NCI-H128 (cell line): Measurements from ENCODE around the gene BAK1.

ENCODE experiments used
- DNase-seq: peaks from one replicate; lab custom pipeline; 2025; ENCODE audit not compliant: unreplicated experiment; lab: John Stamatoyannopoulos, UW

BAK1 gene

DNA sequence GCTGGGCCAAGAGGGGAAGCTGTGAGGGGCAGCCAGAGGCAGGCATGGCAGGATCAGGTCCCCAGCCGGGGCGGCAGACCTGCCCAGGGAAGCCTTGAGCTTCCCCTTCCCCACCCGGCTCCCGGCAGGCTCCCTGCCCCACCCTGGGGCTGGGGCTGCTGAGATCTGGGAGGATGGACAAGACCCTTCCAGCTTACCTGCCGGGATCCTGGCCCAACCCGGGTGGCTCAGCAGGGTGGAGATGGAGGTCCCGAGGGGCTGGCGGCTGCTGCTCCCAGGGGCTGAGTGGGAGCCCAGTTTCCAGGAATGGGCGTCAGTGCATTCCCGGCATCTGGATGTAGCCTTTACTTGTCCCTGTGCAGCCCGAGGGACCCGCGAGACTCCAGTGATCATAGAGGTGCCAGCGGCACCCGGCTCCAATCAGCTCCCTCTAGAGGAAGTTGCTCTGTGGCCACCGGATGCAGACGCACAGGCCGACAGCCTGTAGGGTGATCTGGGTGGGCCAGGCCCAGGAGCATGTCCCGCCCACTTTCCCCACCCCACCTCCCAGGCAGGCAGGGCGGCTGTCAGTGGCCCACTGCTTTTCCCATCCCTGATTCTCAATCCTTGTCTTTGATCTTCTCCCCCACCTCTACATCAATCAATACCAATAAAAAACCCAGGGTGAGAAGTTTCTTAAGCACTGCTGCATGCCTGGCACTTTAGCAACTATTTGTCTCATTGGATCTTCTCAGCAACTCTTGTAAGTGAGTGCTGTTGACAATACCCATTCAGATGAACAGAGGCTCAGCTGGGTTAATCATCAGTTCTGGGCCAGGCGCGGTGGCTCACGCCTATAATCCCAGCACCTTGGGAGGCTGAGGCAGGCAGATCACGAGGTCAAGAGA lies at the start of gene BAK1:
BAK1 (minus strand) TSS at position 449 of the 887 bp plus-strand sequence. CDS start 2,672 bp downstream, outside the sequence.
- DNase-seq, result peak; percentile 74

DNA sequence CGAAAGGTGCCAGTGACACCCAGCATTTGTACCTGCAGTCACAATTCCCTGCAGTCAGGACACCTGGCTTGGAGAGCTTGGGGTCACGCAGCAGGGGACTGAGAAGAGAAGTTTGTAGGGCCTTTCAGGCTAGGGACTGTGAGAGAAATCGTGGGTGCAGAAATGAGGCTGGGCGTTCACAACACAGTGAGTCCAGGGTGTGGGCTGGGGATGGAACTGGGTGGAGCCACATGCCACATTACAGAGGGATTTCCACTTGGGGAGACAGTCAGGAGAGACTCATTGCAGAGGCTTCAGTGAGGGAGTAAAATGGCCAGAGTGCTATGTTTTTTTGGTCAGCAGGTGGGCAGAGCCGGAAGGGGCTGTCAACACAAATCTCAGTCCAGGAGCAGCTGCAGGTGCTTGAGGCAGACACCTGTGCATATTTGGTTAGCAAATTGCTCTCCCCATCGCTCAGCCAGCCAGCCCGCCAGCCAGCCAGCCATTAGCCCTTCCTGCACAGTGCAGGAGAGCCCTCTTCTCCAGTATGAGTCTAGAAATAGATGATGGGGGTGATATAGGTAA lies 48.4 kb upstream of the BAK1 start:
- peak; percentile 54 for DNase-seq

DNA sequence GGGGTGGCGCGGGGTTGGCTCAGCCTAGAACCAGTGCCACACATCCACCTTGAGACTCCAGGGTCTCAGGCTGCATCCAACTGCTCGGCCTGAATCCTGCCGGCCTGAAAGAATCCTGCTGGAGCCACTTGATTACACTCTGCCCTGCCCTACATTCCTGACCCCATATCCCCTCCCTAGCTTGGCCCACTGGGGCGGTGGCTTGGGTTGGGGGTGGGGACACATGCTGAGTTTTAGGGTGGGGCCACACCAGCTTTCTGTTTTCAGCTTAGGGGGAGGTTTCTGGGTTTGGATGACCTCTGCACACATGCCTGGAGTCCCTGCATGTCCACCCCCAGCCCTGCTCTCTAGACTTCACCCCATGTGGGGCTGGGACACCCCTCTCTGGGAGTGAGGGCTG lies 47.8 kb upstream of the BAK1 start:
- DNase-seq, result no peak

DNA sequence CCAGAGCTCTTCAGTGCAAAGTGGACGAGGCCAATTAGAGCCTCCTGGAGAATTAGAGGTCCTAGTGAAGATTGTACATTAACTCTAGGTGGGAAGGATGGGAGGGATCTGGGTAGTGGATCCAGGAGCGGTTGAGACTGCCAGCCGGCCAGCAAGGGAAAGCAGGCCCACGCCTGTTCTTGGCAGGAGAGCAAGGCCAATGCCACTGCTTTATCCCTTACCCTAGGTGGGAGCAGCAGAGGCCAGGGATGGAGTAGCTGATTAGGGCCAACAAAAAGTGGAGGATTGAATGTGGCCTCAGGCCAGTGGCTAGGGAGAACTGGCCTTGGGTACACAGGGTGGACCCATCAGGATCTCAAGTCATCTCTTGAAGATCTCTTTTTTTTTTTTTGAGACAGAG lies 44.8 kb upstream of the BAK1 start:
- no peak for DNase-seq

DNA sequence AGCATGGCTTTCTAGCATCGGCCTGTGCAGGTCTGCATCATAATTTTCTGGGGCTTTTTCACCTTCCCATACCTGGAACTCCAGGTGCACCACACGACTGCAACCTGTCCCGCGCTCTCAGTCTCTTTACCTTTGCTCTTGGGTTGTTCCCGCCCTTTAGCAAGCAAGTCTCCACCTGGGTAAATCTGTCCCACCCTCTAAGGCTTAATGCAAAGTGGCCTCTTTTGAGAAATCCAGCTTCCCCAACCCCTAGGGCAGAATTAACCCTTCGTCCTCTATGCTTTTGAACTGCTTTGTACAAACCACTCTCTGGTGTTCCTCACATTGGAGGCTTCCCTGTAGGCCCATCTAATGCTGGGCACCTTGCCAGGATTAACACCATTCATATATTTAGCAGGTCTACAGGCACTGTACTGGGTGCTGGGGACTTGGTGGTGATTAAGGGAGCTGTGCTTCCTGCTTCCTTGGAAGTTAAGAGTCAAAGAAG lies 43.9 kb upstream of the BAK1 start:
- no peak for DNase-seq

DNA sequence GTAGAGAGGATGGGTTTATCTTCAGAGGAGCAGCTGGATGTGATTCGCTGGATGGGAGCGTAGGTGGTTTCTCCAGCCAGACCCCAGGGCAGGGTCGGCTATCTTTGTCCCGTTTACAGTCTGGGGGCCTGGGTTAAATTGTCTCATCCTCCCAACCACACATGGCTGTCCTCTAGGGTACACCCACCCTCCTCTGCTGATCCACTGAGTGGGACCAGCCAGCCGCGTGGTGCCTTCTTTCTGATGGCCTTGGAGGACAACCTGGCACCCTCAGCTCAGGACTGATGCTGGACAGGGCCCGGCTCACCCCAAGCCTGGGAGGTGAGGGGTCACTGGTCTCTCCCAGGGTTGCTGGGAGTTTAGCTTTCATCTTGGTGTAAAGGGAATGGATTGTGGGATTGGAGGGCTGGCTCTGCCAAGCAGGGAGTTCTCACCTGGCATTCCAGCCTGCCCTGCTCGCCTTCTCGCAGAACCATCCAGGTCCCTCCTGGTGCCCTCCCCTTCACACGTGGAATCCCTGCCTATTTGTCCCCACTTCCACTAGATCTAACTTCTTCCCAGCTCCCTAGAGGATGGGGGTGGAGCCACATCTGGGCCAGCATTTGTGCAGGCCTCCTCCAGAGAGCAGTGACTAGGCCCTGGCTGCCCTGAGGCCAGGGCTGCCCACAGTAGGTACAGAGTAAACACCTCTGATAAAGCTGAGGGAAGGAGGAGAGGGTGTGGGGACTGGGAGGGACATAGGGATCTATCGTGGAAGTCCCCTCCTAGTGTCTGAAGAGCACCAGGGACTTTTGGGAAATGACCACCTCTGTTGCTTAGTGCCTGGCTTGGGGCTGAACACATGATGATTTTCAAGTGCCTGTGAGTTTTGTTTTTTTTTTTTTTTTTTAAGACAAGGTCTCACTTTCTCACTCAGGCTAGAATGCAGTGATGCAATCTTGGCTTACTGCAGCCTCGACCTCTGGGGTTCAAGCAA lies 42.7 kb upstream of the BAK1 start:
- DNase-seq, result no peak

DNA sequence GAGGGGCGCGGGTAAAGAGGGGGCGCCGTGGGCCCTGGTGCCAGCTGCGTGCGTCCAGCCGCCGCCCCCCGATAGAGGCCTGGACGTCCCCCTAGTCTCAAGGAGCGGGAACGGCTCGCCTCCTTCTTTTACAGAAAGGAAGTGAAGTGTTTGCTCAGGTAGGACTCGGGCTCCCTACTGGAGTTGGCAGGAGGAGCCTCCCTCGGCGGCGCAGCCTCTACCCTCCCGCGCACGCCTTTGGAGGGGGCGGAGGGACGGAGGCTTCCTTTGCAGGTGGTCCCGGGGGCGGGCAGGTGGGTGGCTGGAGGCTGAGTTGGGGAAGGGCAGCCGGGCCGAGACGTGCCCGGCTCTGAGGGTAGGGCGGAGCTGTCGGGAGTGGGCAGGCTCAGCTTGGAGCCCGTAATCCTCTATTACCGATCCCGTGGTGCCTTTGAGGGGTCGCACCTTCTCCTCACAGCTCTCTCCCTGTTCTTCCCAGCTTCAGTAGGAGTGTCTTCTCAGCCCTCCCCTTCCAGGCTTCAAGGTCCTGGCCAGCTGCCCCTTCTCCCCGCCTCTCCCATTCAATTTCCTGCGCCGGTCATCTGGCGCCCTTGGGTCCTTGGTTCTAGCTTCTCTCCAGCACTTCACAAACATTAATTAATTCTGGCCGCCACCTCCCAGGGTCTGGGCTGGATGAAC lies 41.8 kb upstream of the BAK1 start:
- DNase-seq, result no peak

DNA sequence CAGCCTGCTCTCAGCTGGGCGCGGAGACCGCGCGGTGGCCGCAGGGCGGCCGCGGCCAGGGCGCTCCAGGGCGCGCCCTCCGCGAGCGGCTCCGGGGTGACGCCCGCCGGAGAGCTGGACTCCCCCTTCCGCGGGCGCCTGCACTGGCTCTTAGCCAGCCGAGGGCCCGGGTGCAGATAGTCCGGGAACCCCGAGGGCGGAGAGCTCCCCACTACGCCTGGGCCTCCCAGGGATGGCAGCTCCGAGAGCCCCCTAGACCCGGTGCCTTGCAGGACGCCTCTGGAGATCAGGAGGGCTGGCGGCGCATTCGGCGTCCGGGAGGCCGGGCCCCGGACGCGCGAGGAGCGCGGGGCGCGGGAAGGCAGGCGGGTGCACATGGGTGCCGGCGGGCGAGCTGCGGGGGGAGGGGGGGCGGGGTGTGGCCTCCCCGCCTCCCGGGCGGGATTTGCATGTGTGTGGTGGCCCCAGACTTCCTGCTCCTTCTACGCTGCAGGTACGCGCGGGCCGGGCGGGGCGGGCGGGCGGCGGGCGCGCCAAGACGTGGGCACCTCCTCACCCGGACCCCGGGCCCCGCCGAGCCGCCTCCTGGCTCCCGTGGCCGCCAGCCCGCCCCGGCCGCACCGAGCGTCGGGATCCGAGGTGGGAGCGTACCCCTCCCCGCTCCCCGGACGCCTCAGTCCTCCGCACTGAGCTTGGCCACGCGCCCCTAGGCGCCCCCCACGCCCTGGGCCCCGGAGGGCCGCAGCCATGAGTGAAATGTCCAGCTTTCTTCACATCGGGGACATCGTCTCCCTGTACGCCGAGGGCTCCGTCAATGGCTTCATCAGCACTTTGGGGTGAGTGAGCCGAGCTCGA lies 41.0 kb upstream of the BAK1 start, which contains the start of gene ITPR3:
ITPR3 (plus strand) TSS at position 467 of the 855 bp plus-strand sequence; CDS start at position 748, 281 bp downstream.
- no peak for DNase-seq

DNA sequence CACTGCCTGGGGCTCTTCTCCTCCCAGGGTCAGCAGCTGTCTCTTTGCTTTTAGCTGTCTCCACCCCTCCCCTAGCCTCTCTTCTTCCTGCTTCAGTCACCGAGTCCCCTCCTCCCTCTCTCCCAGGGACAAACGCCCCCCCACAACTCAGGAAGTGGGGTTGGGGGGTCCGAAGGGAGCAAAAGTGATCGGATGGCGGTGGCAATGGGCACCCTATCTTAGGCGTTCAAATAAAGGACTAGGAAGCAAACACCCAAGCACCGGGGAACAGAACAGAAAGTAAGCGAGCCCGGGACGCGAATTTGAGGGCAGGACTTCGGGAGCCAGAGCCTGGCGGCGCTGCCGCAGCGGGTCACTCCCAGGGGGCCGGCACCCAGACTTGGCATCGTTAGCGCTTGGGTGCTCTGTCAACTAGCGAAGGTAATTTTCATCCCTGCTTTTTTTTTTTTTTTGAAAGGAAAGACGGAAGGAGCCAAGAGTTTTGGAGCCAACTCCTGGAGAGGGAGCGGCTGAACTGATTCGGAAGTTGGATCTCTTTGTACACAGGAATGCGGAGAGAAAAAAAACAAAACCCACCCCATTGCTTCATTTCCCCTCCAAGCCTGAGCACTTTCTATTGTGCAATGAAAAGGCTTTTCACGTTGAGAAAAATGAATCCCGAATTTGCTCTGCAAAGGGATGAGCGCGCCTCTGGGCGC lies 40.2 kb upstream of the BAK1 start:
- no peak for DNase-seq

DNA sequence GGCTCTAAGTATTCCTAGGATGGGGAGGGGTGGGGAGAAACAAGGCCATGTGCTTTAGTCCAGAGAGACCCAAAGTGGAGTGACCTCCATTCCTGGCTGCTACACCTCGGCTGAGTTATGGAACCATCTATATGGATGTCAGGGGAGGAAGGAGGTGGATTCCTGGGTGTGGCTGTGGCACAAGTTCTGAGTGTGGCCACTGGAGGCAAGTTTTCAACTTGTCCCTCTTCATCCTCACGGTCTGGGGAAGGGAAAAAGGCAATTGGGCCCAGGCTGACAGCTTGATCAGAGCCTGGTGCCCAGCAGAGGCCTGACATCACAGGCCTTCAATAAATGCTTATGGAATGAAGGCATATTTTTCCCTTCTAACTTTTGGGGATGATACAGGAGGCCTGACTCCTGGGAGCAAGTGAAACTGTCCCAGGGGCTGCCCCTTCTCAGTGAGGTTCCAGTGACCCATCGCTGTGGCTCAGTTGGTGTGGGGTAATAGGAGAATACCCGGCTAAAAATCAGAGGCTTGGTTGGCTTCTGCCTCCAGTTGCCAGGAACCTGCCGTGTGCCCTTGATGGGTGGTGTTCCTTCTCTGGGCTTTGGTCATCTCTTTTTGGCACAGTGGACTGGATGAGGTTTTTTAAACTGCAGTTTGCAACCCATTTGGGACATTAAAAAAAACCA lies 39.2 kb upstream of the BAK1 start:
- no peak for DNase-seq

DNA sequence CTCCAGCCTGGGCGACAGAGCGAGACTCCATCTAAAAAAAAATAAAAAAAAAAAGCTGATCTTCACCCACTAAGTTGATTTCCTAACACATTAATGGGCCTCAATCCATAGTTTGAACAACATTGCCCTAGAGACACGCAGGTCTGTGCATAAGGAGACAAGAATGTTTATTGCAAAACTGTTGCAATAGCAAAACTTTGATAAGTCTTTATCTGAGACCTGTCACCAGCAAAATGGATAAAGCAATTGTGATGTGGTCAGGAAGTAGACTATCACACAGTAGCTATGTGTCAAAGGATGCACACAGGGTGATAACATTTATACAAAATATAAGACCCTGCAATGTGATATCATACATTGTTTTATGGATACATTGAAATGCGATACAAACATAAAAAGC lies 36.8 kb upstream of the BAK1 start:
- no peak for DNase-seq

DNA sequence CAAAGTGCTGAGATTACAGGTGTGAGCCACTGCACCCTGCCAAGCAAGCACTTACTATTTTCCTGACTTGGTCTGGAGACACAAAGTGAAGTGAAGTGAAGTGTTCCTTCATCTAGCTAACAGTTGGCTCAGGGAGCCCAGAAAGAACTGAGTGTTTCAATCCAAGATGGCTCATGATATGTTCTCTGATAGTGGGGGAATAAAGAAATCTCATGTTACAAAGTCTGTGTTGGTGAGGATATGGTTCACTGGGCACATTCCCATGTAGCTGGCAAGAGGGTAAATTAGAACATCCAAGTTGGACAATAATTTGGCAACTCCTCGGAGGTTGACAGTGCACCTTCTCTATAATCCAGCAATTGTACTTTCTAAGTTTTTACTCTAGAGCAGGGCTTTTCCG lies 36.0 kb upstream of the BAK1 start:
- DNase-seq, result no peak

DNA sequence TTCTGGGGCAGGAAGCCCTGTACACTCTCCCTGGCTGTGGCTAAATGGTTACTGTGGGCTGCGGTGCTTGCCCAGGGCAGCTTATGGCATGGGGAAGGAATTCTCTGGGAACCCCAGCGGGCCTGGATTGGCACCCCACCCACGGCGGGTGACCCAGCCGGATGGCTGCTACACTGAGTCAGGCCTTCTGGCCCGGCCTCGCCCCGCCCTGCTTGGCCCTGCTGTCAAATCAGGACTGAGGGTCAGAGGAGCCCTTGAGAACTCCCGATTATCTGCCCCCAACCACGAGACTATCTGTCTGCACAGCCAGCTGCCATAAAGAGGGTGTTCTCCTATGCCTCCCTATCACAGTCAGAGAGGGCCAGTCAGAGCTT lies 33.7 kb upstream of the BAK1 start:
- DNase-seq, result no peak

DNA sequence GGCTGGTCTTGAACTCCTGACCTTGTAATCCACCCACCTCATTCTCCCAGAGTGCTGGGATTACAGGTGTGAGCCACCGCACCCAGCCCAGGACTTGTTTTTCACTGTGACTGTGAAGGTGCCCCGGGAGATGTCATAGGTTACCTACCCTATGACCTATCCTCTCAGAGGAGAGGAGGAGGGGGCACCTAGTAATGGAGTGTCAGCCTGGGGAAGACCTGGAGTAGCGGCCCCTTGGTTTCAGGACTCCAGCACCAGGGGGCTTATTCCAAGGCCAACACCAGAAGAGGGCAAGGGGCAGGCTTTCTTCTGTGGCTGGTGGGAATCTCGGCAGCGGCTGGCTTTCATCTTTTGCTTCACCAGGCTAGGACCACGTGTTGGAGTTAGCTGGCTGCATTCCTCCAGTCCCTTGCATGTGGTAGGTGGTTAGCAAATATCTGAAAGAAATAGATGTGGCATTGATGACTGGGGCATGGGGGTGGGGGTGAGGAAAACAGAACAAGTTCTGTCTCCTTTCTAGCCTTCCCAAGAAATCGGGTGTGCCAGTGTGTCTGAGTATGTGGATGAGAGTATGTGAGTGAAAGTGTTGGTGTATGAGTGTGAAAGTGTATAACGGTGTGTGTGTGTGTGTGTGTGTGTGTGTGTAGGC lies 33.2 kb upstream of the BAK1 start:
- no peak for DNase-seq

DNA sequence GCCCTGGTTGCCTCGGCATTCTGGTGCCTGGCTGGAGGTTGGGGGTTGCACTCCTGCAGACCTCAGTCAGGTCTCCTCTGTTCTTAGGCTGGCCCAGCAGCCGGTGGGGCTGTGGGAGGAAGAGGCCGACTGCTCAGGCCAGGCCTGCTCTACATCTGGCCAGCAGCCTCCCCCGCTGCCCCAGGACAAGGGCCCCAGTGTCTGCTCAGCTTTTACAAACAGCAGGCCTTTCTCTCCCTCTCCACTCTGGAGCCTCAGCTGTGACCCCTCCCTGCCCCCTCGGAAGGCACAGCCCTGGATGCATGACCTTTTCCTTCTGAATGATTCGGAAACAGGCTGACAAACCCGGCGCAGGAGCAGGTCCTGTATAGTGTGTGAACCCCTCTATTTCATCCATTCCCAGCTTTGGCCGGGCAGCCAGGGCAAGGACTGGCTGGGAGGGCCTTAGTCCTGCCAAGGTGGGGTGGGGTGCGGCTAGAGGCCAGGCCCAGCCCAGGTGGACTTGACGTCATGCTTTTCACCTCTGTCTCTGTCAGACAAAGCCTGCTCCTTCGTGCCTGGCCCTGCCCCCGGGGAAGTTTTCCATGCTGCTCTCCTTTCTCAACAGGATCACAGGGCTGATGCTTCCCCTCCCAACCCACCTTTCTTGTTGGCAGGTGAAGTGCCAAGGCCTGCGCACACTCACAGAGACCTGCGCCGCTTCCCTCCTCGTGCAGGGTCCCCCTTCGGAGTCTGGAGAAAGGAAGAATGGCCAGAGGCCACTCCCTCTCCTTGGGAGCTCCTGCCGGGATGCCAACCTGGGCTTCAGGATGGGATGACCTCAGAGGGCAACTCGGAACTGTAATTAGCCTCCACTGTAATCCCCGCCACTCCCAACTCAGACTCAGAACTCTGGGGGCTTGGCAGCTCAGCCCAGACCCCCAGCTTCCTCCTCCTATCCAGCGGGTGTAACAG lies 31.0 kb upstream of the BAK1 start:
- no peak for DNase-seq

DNA sequence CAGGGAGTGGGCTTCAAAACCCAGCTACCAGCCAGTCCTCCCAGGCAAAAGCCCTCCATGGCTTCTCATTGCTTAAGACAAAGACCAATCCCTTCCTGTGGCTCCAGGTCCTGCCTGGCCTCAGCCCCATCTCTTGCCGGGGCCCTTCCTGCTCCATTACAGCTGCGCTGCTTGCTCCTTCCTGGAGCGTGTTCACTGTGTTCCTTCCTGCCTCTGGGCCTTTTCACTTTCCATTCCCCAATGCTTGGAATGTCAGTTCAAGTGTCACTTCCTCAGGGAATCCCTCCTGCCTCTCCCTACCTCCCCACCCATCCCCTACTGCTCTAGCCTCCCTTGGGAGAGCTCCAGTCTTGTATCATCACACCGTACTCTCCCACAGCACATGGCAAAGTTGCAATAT lies 30.0 kb upstream of the BAK1 start:
- no peak for DNase-seq

DNA sequence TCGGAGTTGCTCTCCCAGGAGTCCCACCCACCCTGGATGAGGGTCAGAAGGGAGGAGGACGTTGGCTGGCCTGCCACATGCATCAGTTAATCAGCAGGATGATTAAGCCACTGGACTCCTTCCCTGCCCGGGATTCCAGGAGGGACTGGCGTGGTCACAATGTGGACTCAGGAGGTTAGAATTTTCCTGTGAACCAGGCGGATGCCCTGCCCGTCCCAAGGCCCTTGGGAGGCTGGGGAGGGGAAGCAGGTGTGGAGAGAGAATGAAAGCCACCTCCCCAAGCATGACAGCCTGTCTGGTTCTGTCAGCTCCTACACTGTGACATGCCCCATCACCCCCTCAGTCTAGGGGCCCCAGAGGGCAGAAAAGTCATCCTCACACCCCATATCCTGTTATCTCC lies 29.5 kb upstream of the BAK1 start:
- no peak for DNase-seq
